Measurements from ENCODE around the gene LAMA5. TPM values are rescaled to one million over a fixed set of nuclear protein-coding genes. Genes with fewer than 3 reads are reported as not detected.

LAMA5 gene
- polyA plus RNA-seq, 1 of the 3 experiments (the other 2 are of a cell fraction) = 27.2 TPM

DNA sequence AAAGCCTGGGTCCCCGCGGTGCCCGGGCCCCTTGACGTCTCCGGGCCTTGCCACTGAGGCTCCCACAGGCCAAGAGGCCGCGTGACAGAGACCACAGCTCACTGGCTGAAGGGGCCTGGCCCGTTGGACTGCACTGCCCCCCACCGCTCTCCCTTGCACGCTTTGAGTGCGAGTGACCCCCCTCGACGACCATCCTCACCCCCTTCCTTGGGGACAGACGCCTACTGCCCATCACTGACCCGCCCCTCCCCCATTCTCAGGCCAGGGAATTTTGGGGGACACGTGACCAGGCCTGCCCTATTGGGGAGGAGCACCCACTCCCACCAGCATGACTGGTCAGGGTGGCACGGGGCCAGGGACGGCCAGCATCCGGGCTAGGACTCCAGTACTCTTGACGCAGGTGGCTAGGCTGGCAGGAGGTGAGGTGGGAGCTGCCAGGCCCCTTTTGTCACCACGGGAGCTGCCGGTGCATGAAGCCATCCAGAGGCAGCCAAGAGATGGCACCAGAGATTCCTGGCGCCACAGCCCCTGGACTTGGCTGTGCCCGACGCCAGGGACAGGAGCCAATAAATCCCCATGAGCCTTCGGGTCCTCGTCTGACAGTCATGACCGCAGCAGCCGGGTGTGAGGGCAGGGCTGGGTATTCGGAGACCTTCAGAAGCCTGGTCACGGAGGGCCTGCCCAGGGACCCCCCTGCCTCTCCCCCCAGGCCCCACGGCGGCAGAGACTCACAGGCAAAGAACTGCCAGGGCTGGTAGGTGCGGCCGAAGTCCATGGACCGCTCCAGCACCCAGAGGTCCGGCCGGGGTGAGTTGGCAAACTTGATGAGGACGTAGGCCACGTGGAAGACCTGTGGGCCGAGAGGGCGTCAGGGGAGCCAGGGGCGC, 14.5 kb downstream of the LAMA5 start:
- Histone ChIP-seq H3K9me3 (no peaks in the 10 kb centered on the region), H3K4me3 (ENCODE audit: low read depth in 2 of 2, low read length in 1 of 2) (no peak overlapping the region), H3K36me3 (replicated peaks in 1 of 2; ENCODE audit: control insufficient read depth in 1 of 2, insufficient read depth in 2 of 2, low read length in 1 of 2) (peaks cover 4 to 14% of the 10 kb centered on the region in 2 experiments), H3K4me1 (ENCODE audit: control insufficient read depth in 1 of 2, insufficient read depth in 2 of 2, low read depth in 1 of 2, low read length in 1 of 2) (peaks cover 27 to 56% of the 10 kb centered on the region in 2 experiments; a peak in 3 of 4 replicates), H3K27me3 (ENCODE audit: insufficient read depth) (no peaks in the 10 kb centered on the region), H3K4me2 (no peak overlapping the region), H3K9ac (no peak overlapping the region), H3K27ac (ENCODE audit: low read depth in 2 of 2, low read length in 1 of 2) (peak overlapping the region in 1 of 2 experiments; percentile 87; a peak in 2 of 4 replicates), H3F3A (replicated peaks; ENCODE audit: insufficient read depth) (peaks cover 3% of the 10 kb centered on the region), H4K20me1 (ENCODE audit: insufficient read depth) (peaks cover 8% of the 10 kb centered on the region; the same call in 1 of the 2 replicates), H2AFZ (ENCODE audit: low read depth) (no peak overlapping the region), H3K9me2 (no peaks in the 10 kb centered on the region), H3K79me2 (ENCODE audit: insufficient read depth) (peaks cover 11% of the 10 kb centered on the region; the same call in 1 of the 2 replicates)
- ChIA-PET CTCF (interaction anchor here (0.6 to 3.4 kb wide), 8 partner anchors 12 to 93 kb away, joined by 3 to 22 read pairs (median 4); no protein-coding TSS in a partner anchor), POLR2A (interaction anchor here (0.9 kb wide), 1 partner anchor 49 kb away, joined by 4 read pairs; no protein-coding TSS in a partner anchor)
- 45% methylated on average over 19 of the region's 43 CpGs for WGBS (ENCODE audit: low lambda C conversion rate)
- peak; percentile 92 for DNase-seq
- TF ChIP-seq CHD2 (IDR thresholded peaks at IDR 0.05; ENCODE audit: low read length, partially characterized antibody) (peak; percentile 47), SMC3 (IDR thresholded peaks at IDR 0.05; ENCODE audit: low read depth, low read length) (peak; percentile 59), MXI1 (IDR thresholded peaks at IDR 0.05; ENCODE audit: low read depth, low read length) (peak; percentile 81), RXRA (IDR thresholded peaks at IDR 0.05; ENCODE audit: borderline replicate concordance, low read depth) (no peak), POLR2AphosphoS5 (IDR thresholded peaks at IDR 0.05; ENCODE audit: low read depth, low read length) (no peak), RAD21 (IDR thresholded peaks at IDR 0.05; ENCODE audit: low read length) (peak; percentile 75), YY1 (IDR thresholded peaks at IDR 0.05; ENCODE audit: low read depth) (no peak), EZH2phosphoT487 (IDR thresholded peaks at IDR 0.05; ENCODE audit: borderline replicate concordance, low read depth) (no peak), FOSL2 (IDR thresholded peaks at IDR 0.05; ENCODE audit: borderline replicate concordance, low read depth) (no peak), TAF1 (IDR thresholded peaks at IDR 0.05; ENCODE audit: borderline replicate concordance, low read depth, low read length) (no peak), FOXJ3 (CRISPR knock-in tag; IDR thresholded peaks at IDR 0.05) (no peak), NFIC (IDR thresholded peaks at IDR 0.05; ENCODE audit: borderline replicate concordance) (peak; percentile 78), RFX5 (IDR thresholded peaks at IDR 0.05; ENCODE audit: low read length) (no peak), TCF12 (IDR thresholded peaks at IDR 0.05) (no peak), GABPA (IDR thresholded peaks at IDR 0.05; ENCODE audit: low read depth) (no peak), RCOR1 (IDR thresholded peaks at IDR 0.05; ENCODE audit: low read length) (peak; percentile 58; the same call in 1 of the 2 replicates), GATA2 (CRISPR knock-in tag; IDR thresholded peaks at IDR 0.05) (peak; percentile 55), NRF1 (IDR thresholded peaks at IDR 0.05; ENCODE audit: low read depth, low read length) (no peak), TEAD4 (IDR thresholded peaks at IDR 0.05; ENCODE audit: borderline replicate concordance, insufficient read depth) (no peak), ELF1 (IDR thresholded peaks at IDR 0.05) (no peak)
- TF ChIP-seq, protein P1, sequence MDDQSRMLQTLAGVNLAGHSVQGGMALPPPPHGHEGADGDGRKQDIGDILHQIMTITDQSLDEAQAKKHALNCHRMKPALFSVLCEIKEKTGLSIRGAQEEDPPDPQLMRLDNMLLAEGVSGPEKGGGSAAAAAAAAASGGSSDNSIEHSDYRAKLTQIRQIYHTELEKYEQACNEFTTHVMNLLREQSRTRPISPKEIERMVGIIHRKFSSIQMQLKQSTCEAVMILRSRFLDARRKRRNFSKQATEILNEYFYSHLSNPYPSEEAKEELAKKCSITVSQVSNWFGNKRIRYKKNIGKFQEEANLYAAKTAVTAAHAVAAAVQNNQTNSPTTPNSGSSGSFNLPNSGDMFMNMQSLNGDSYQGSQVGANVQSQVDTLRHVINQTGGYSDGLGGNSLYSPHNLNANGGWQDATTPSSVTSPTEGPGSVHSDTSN (IDR thresholded peaks at IDR 0.05) = no peak
- TF ChIP-seq, protein P2, sequence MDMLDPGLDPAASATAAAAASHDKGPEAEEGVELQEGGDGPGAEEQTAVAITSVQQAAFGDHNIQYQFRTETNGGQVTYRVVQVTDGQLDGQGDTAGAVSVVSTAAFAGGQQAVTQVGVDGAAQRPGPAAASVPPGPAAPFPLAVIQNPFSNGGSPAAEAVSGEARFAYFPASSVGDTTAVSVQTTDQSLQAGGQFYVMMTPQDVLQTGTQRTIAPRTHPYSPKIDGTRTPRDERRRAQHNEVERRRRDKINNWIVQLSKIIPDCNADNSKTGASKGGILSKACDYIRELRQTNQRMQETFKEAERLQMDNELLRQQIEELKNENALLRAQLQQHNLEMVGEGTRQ (IDR thresholded peaks at IDR 0.05; ENCODE audit: borderline replicate concordance, low read depth, low read length) = no peak
- TF ChIP-seq, protein P3, sequence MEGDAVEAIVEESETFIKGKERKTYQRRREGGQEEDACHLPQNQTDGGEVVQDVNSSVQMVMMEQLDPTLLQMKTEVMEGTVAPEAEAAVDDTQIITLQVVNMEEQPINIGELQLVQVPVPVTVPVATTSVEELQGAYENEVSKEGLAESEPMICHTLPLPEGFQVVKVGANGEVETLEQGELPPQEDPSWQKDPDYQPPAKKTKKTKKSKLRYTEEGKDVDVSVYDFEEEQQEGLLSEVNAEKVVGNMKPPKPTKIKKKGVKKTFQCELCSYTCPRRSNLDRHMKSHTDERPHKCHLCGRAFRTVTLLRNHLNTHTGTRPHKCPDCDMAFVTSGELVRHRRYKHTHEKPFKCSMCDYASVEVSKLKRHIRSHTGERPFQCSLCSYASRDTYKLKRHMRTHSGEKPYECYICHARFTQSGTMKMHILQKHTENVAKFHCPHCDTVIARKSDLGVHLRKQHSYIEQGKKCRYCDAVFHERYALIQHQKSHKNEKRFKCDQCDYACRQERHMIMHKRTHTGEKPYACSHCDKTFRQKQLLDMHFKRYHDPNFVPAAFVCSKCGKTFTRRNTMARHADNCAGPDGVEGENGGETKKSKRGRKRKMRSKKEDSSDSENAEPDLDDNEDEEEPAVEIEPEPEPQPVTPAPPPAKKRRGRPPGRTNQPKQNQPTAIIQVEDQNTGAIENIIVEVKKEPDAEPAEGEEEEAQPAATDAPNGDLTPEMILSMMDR (IDR thresholded peaks at IDR 0.05) = peak; percentile 23; the same call in 1 of the 2 replicates
- TF ChIP-seq, protein P4, sequence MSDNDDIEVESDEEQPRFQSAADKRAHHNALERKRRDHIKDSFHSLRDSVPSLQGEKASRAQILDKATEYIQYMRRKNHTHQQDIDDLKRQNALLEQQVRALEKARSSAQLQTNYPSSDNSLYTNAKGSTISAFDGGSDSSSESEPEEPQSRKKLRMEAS (IDR thresholded peaks at IDR 0.05; ENCODE audit: low read depth) = peak; percentile 34; the same call in 1 of the 2 replicates
- TF ChIP-seq, protein P5, sequence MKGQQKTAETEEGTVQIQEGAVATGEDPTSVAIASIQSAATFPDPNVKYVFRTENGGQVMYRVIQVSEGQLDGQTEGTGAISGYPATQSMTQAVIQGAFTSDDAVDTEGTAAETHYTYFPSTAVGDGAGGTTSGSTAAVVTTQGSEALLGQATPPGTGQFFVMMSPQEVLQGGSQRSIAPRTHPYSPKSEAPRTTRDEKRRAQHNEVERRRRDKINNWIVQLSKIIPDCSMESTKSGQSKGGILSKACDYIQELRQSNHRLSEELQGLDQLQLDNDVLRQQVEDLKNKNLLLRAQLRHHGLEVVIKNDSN (IDR thresholded peaks at IDR 0.05; ENCODE audit: borderline replicate concordance, low read depth) = peak; percentile 53; the same call in 1 of the 2 replicates
- TF ChIP-seq, protein P6, sequence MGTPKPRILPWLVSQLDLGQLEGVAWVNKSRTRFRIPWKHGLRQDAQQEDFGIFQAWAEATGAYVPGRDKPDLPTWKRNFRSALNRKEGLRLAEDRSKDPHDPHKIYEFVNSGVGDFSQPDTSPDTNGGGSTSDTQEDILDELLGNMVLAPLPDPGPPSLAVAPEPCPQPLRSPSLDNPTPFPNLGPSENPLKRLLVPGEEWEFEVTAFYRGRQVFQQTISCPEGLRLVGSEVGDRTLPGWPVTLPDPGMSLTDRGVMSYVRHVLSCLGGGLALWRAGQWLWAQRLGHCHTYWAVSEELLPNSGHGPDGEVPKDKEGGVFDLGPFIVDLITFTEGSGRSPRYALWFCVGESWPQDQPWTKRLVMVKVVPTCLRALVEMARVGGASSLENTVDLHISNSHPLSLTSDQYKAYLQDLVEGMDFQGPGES (IDR thresholded peaks at IDR 0.05; ENCODE audit: low read depth, low read length) = no peak
